H9 (cell line): Measurements from ENCODE around the gene RAB19. TPM values are rescaled to one million over a fixed set of nuclear protein-coding genes. Genes with fewer than 3 reads are reported as not detected.

Experiments used
- DNase-seq: peaks from one replicate; pipeline ENCODE4 v3.0.0-alpha.2; 2017
- H2AFZ ChIP-seq: one replicate; pipeline ENCODE4 v1.6.1; 2013; ENCODE audit warnings: mild to moderate bottlenecking, low read length, control low read depth, moderate library complexity
- H2AK5ac ChIP-seq: 2 replicates; pipeline ENCODE4 v1.6.1; 2013; ENCODE audit warnings: low read length, control low read depth, mixed read lengths; ENCODE audit not compliant: insufficient read length
- H2BK120ac ChIP-seq: one replicate; pipeline ENCODE4 v1.6.1; 2013; ENCODE audit warnings: low read depth, mild to moderate bottlenecking, low read length, control low read depth, inconsistent platforms; ENCODE audit not compliant: poor library complexity, severe bottlenecking
- H2BK12ac ChIP-seq: 2 replicates; pipeline ENCODE4 v1.6.1; 2013; ENCODE audit warnings: low read length, control low read depth, mixed read lengths, low read depth; ENCODE audit not compliant: insufficient read length
- H2BK15ac ChIP-seq: 2 replicates; pipeline ENCODE4 v1.6.1; 2013; ENCODE audit warnings: low read depth, low read length, control low read depth
- H2BK20ac ChIP-seq: one replicate; pipeline ENCODE4 v1.6.1; 2013; ENCODE audit warnings: low read depth, mild to moderate bottlenecking, low read length, control low read depth, inconsistent platforms; ENCODE audit not compliant: poor library complexity, severe bottlenecking
- H2BK5ac ChIP-seq: 2 replicates; pipeline ENCODE4 v1.6.1; 2013; ENCODE audit warnings: low read length, control low read depth, mixed read lengths; ENCODE audit not compliant: insufficient read length
- H3K14ac ChIP-seq: 2 replicates; pipeline ENCODE4 v1.6.1; 2013; ENCODE audit warnings: low read length, control low read depth; ENCODE audit not compliant: insufficient read depth
- H3K18ac ChIP-seq: 2 replicates; pipeline ENCODE4 v1.6.1; 2013; ENCODE audit warnings: low read depth, mild to moderate bottlenecking, mixed read lengths, low read length, control low read depth; ENCODE audit not compliant: insufficient read length
- H3K23ac ChIP-seq: 2 replicates; pipeline ENCODE4 v1.6.1; 2013; ENCODE audit warnings: low read length, control low read depth, mixed read lengths, low read depth; ENCODE audit not compliant: insufficient read length
- H3K23me2 ChIP-seq: 2 replicates; pipeline ENCODE4 v1.6.1; 2013; ENCODE audit warnings: low read depth, mild to moderate bottlenecking, mixed read lengths, low read length, control low read depth; ENCODE audit not compliant: insufficient read length, poor library complexity, severe bottlenecking
- H3K27ac ChIP-seq: 2 replicates; pipeline ENCODE4 v1.5.1; 2013; ENCODE audit warnings: low read length, control low read depth, mixed read lengths, low read depth; ENCODE audit not compliant: insufficient read length
- H3K27me3 ChIP-seq: 2 replicates; pipeline ENCODE4 v1.6.1; 2013; ENCODE audit warnings: low read length, control low read depth, inconsistent platforms; ENCODE audit not compliant: insufficient read depth
- H3K4ac ChIP-seq: 2 replicates; pipeline ENCODE4 v1.6.1; 2013; ENCODE audit warnings: low read depth, mild to moderate bottlenecking, control low read depth, inconsistent platforms, low read length, moderate library complexity
- H3K4me1 ChIP-seq: 2 replicates; pipeline ENCODE4 v1.6.1; 2013; ENCODE audit warnings: low read length, control low read depth, inconsistent platforms; ENCODE audit not compliant: insufficient read depth
- H3K4me2 ChIP-seq: 2 replicates; pipeline ENCODE4 v1.6.1; 2013; ENCODE audit warnings: low read length, control low read depth, mixed read lengths; ENCODE audit not compliant: insufficient read length, insufficient read depth
- H3K56ac ChIP-seq: 2 replicates; pipeline ENCODE4 v1.6.1; 2013; ENCODE audit warnings: low read depth, mild to moderate bottlenecking, mixed read lengths, low read length, control low read depth; ENCODE audit not compliant: insufficient read length
- H3K79me1 ChIP-seq: 2 replicates; pipeline ENCODE4 v1.6.1; 2013; ENCODE audit warnings: low read depth, mild to moderate bottlenecking, moderate library complexity, low read length, control low read depth, inconsistent platforms; ENCODE audit not compliant: insufficient read depth, poor library complexity, severe bottlenecking
- H3K79me2 ChIP-seq: 2 replicates; pipeline ENCODE4 v1.6.1; 2013; ENCODE audit warnings: low read length, control low read depth, inconsistent platforms; ENCODE audit not compliant: insufficient read depth
- H3K9ac ChIP-seq: 2 replicates; pipeline ENCODE4 v1.6.1; 2013; ENCODE audit warnings: low read length, control low read depth, mixed read lengths; ENCODE audit not compliant: insufficient read length; ENCODE audit errors: extremely low read depth
- H3K9me3 ChIP-seq: one replicate; pipeline ENCODE4 v1.6.1; 2013; ENCODE audit warnings: low read depth, low read length, inconsistent platforms; ENCODE audit not compliant: control insufficient read depth
- H3T11ph ChIP-seq: one replicate; pipeline ENCODE4 v1.6.1; 2013; ENCODE audit warnings: mild to moderate bottlenecking, low read length, control low read depth, inconsistent platforms
- H4K20me1 ChIP-seq: one replicate; pipeline ENCODE4 v1.6.1; 2013; ENCODE audit not compliant: control insufficient read depth, insufficient read length, insufficient read depth
- H4K5ac ChIP-seq: 2 replicates; pipeline ENCODE4 v1.6.1; 2013; ENCODE audit warnings: low read depth, mild to moderate bottlenecking, mixed read lengths, low read length, control low read depth; ENCODE audit not compliant: insufficient read length
- H4K8ac ChIP-seq: replicated peaks from 2 replicates; pipeline ENCODE4 v1.6.1; 2013; ENCODE audit warnings: low read length, control low read depth, mixed read lengths, low read depth; ENCODE audit not compliant: insufficient read length
- H4K91ac ChIP-seq: 2 replicates; pipeline ENCODE4 v1.6.1; 2013; ENCODE audit warnings: low read depth, mild to moderate bottlenecking, moderate library complexity, mixed read lengths, low read length, control low read depth; ENCODE audit not compliant: insufficient read length
- H3K27ac Mint-ChIP-seq, 3 experiments: 2 replicates in 2 of 3; 3 replicates in 1 of 3; pipeline ENCODE4 v1.8.0; 2020 to 2021; ENCODE audit warnings: mixed read lengths in 3 of 3, mild to moderate bottlenecking in 1 of 3, moderate library complexity in 1 of 3
- H3K27me3 Mint-ChIP-seq: 2 replicates; pipeline ENCODE4 v1.8.0; 2021; ENCODE audit warnings: low read depth, mild to moderate bottlenecking, moderate library complexity, mixed read lengths
- H3K36me3 Mint-ChIP-seq, 3 experiments: 2 replicates in 2 of 3; 3 replicates in 1 of 3; pipeline ENCODE4 v1.8.0; 2020 to 2021; ENCODE audit warnings: low read depth in 3 of 3, mixed read lengths in 3 of 3; ENCODE audit not compliant: insufficient read depth in 1 of 3
- H3K4me1 Mint-ChIP-seq, 2 experiments: 2 replicates each; pipeline ENCODE4 v1.8.0; 2020; ENCODE audit warnings: mixed read lengths in 2 of 2
- H3K4me3 Mint-ChIP-seq, 2 experiments: 2 replicates in 1 of 2; 3 replicates in 1 of 2; pipeline ENCODE4 v1.8.0; 2020 to 2021; ENCODE audit warnings: mild to moderate bottlenecking in 2 of 2, mixed read lengths in 2 of 2, moderate library complexity in 1 of 2
- H3K9me3 Mint-ChIP-seq, 2 experiments: 2 replicates in 1 of 2; 3 replicates in 1 of 2; pipeline ENCODE4 v1.8.0; 2020; ENCODE audit warnings: mild to moderate bottlenecking in 2 of 2, mixed read lengths in 2 of 2, moderate library complexity in 1 of 2
- CTCF ChIP-seq: fragments of 200-600 bp; sonication (generic); conservative IDR thresholded peaks from 3 replicates; pipeline ENCODE4 v1.8.0; 2021; ENCODE audit warnings: antibody characterized with exemption, mild to moderate bottlenecking
- WGBS: extraction: QIAGEN DNeasy Blood & Tissue Kit; methylation state at CpG from one replicate; pipeline ENCODE4 v1.1.7; 2013; ENCODE audit warnings: missing lambda C conversion rate, low lambda C conversion rate, mixed read lengths; ENCODE audit not compliant: insufficient read length; ENCODE audit errors: extremely low coverage; 5-methylcytosine and 5-hydroxymethylcytosine counted together
- total RNA-seq: library from RNA; stranded (reverse); gene quantifications from 2 replicates; pipeline ENCODE4 v1.2.1, GENCODE V29; 2021

The RAB19 gene
- total RNA-seq, 1 experiment from 2014 or later = 15.1 TPM

- H3K56ac ChIP-seq = no peak overlapping the region
- H3K36me3 Mint-ChIP-seq = peaks cover 0 to 3% (median 0%) of the 10 kb centered on the region in 3 experiments; a peak in 2 of 7 replicates
- no peaks in the 10 kb centered on the region; a peak in 1 of 5 replicates for H3K9me3 Mint-ChIP-seq
- H4K91ac ChIP-seq = no peak overlapping the region
- H4K8ac ChIP-seq = no peak overlapping the region
- no peaks in the 10 kb centered on the region for H3K9me3 ChIP-seq
- no peak overlapping the region for H3K27ac Mint-ChIP-seq
- no peak for TF ChIP-seq CTCF
- H3K27me3 Mint-ChIP-seq = no peaks in the 10 kb centered on the region
- H3K23me2 ChIP-seq = peaks cover 3% of the 10 kb centered on the region
- no peak overlapping the region for H2BK5ac ChIP-seq
- H3K9ac ChIP-seq = no peak overlapping the region
- H3K4me1 ChIP-seq = peaks cover 5% of the 10 kb centered on the region; the same call in 1 of the 2 replicates
- H3K4me3 Mint-ChIP-seq = no peak overlapping the region
- H2AK5ac ChIP-seq = no peak overlapping the region
- no peak overlapping the region for H2BK120ac ChIP-seq
- H3K14ac ChIP-seq = no peak overlapping the region
- no peak overlapping the region for H2BK12ac ChIP-seq
- H3K18ac ChIP-seq = no peak overlapping the region
- H3K4me1 Mint-ChIP-seq = peaks cover 20 to 38% of the 10 kb centered on the region in 2 experiments
- H4K5ac ChIP-seq = no peak overlapping the region
- H3K79me1 ChIP-seq = no peaks in the 10 kb centered on the region
- H4K20me1 ChIP-seq = no peaks in the 10 kb centered on the region
- H3T11ph ChIP-seq = no peak overlapping the region
- H3K27me3 ChIP-seq = no peaks in the 10 kb centered on the region
- no CpG with 5 or more reads among the region's 3 CpGs for WGBS
- H3K27ac ChIP-seq = no peak overlapping the region
- H3K4me2 ChIP-seq = no peak overlapping the region
- H3K4ac ChIP-seq = no peak overlapping the region
- H2AFZ ChIP-seq = no peak overlapping the region
- no peak overlapping the region for H2BK15ac ChIP-seq
- DNase-seq = no peak
- no peak overlapping the region for H3K23ac ChIP-seq
- no peak overlapping the region for H2BK20ac ChIP-seq
- peaks cover 10% of the 10 kb centered on the region; the same call in 1 of the 2 replicates for H3K79me2 ChIP-seq
These were observed 3.5 kb upstream of the RAB19 start for GRCh38 chr7:140400381-140400780.
